Stromal cell of bone marrow (primary cell): ENCODE data around the gene IZUMO2.

Experiments used
- DNase-seq: peaks from one replicate; pipeline ENCODE4 v3.0.0-alpha.2; 2012; ENCODE audit warnings: low read depth

Gene IZUMO2

DNA sequence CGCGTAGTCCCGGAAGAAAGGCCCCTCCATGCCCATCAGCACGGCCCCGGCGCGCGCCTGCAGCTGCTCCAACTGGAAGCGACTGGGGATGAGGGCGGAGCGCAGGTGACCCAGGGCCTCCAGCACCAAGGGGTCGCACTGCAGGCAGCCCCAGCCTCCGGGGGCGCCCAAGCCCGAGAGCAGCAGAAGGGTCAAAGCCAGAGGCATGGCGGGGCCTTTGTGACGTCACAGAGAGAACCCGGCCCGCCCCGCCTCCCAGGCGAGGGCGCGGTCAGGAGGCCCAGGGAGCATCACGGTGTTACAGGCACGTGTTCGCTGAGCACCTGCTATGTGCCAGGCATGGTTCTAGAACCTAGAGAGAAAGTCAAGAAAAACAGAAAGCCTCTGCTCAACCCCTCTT is at the start of gene IZUMO2:
Gene IZUMO2, minus strand, starts transcription at position 294 of the 400 bp plus-strand sequence. Its CDS starts 87 bp downstream, at position 207.
- DNase-seq = no peak

DNA sequence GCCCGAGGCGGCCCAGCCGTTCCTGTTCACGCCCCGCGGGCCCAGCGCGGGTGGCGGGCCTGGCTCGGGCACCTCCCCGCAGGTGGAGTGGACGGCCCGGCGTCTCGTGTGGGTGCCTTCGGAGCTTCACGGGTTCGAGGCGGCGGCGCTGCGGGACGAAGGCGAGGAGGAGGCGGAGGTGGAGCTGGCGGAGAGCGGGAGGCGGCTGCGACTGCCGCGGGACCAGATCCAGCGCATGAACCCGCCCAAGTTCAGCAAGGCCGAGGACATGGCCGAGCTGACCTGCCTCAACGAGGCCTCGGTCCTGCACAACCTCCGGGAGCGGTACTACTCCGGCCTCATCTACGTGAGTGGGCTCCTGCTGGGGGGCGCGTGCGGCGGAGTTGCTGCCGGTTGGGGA is 47.3 kb upstream of the IZUMO2 start:
- DNase-seq = no peak

DNA sequence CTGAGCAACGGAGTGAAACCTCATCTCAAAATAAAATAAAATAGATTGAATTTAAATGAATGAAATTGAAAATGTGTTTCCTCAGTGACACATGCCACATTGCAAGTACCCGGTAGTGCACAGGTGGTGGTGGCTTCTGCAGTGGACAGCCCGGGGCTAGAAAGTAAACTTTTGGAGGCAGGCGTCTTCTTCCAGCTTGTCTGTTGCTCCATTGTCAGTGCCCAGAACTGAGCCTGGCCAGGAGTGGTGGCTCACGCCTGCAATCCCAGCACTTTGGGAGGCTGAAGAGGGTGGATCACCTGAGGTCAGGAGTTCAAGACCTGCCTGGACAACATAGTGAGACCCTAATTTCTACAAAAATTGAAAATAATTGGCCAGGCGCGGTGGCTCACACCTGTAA is 46.0 kb upstream of the IZUMO2 start:
- DNase-seq = no peak

DNA sequence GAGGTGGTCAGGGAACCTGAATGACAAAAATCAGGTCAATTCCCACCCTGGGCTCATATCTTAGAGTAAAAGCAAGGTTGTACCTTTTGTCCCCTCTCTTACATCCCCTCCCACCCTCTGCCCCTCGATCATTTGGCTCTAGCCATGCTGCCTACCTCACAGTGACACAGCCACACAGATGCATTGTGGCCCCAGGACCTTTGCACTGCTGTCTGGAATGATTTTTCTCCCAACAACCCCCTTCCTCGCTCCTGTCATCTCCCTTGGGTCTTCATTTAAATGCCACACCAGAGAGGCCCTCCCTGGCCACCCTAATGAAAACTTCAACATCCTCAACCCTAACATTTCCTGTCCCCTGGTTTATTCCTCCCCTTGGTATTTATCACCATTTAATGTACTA is 44.6 kb upstream of the IZUMO2 start:
- no peak for DNase-seq

DNA sequence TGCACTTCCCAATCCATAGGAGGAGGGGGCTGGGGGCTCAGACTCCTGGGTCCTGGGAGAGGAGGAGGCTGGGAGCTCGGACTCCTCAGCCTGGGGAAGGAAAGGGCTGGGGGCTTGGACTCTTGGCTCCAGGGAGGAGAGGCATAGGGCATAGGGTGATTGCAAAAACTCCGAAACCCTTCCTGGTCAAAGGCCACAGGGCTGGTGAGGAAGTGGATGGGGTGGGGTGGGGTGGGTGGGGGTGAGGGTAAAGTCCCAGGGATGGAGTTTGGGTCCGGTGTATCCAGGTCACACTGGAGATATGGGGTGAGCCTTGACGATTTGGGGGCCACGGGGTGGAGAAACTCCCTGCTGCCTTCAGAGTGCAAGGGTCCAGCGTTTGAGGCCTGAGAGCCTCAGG is 43.1 kb upstream of the IZUMO2 start:
- no peak for DNase-seq

DNA sequence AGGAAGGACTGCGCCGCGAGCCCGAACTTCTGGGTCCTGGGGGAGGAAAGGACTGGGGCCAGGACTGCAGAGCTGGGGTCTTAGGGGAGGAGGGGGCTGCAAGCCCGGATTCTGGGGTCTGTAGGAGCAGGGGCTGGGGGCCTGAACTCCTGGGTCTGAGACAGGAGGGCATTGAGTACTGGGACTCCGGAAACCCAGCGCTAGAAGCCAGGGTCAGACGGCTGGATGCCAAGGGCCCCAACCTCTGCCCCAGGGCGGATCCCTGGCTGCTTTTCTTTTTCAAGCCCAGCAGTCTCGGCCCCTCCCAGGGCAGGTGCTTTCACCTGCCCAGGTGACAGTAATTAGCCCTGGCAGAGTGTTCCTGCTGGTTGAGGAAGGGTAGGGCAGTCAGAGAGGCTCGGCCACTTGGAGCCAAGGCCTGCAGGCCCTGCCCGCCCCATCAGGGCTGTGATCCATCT is 42.6 kb upstream of the IZUMO2 start:
- DNase-seq = no peak

DNA sequence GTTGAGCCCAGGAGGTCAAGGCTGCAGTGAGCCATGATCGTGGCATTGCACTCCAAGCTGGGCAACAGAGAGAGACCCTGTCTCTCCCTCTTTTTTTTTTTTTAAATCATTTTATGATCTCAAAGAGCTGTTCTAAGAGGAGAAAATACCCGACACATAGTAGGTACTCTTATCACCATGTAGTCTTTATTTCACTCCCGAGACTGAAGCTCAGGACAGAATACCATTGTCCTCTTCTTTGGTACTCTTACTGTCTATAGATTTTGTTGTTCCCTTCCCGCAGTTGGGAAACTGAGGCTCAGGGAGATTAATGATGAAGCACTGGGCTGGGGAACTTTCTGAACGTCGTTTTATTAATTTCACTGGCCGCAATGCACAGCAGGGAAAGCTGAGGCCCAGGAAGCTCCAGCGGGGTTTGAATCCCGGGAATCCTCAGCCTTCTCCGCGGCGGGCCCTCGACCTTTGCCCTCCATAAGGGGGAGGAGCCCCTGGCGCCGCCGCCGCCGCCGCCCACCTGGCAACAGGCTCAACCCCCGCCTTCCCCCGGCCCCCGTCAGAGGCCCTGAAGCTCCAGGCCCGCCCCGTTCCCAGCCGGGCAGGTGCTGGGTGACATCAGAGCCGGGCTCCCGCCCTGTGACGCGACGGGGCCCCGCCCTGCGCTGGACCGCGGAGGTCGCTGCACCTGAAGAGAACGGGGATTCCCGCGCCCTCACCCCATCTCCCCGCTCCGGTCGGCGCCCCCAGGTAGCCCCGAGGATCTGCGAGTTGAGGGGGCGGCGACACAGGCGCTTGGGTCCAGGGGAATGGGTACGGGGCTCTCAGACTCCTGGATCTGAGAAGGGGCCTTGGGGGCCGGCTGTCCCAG is 42.0 kb upstream of the IZUMO2 start:
- DNase-seq = no peak

DNA sequence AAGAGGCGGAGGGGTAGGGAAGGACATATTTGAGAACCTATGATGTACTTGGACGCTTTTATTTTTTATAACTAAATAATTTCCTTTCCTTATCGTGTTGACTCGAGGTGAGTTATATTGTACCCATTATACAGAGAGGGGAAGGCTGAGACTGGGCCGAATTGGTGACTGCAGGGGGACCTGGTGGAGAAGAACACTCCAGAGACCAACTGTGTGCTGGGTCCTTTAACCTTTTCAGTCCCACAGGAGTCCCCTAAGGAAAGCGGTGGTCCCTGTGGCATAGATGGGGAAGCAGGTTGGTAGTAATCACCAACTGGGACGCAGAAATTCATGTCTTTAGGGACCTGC is 41.0 kb upstream of the IZUMO2 start:
- no peak for DNase-seq

DNA sequence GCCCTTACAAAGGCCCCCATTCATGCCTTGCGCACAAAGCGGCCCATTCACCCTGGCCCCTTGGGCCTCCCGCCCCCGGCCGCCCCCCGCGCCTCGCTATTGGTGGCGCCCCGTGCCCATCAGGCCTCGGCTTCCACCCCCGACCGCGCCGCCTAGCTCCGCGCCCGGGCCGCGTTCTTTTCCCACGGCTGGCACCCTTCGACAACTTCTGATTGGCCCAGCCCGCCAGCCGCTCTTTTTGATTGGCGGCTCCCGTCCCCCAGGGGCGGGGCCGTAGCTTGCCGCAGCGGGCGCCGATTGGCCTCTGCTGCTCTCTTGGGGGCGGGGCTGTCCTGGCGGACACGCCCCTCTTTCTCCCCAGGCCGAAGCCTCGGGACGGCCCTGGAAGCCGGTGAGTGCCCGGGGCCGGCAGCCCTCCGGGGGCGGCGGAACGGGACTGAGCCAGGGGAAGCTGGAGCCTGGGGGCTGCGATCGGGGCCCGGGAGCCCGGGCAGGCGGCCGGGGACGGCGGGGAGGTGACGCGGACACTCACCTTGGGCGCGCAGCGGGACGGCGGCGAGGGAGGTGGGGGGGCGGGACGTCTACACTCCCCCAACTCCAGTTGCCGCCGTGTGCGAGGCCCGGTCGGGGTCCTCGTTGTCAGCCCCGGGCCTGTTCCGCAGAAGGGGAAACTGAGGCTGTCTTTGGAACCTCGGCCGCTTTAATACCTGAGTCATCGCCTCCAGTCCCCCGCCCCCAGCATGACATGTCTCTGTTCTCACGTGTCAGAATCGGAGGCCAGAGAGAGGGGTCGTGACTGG is 40.4 kb upstream of the IZUMO2 start, which contains the start of gene MYH14:
Gene MYH14, plus strand, starts transcription at position 342 of the 800 bp plus-strand sequence. CDS start 6,744 bp downstream, outside the sequence.
- DNase-seq = no peak

DNA sequence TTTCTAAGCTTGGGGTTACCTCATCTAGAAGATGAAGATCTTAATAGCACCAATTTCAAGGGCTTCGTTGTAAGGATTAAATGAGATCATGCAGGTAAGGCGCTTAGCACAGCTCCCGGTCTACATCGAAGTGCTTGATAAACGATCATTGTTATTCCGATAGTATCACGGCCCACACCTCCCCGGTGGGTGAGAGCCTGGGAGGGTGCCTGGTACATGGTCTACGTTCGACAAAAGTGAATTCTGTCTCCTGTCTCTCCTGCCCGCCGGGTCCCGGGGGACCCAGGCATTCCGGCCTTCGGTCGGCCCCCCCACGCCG is 39.8 kb upstream of the IZUMO2 start:
- DNase-seq = no peak

DNA sequence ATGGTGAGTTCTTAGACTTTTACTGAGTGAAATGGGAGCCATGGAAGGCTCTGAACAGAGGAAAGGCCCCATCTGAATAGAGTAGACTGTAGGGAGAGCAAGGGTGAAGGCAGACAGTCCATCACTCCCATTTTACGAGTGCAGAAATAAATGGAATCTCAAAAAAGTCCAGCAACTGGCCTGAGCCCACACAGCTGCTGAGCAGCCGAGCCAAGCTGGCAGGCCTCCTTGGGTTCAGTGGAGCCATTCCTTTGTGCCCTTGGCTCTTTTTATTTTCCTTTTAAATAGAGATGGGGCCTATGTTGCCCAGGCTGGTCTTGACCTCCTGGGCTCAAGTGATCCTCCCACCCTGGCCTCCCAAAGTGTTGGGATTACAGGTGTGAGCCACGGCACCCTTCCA is 39.3 kb upstream of the IZUMO2 start:
- no peak for DNase-seq

DNA sequence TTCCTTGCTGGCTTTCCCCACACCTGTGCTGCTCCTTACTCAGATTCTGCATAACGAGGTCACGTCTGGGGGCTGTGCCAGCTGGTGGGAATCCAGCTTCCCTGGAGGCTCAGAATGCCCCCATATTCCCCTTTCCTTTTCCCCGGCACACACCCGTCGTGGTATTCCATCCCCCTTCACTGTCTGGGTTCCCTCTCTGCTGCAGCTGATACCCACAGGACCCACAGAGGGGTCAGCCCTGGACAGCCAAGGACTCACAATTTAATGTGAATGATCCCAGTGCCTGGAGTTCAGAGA is 36.1 kb upstream of the IZUMO2 start:
- DNase-seq = no peak

DNA sequence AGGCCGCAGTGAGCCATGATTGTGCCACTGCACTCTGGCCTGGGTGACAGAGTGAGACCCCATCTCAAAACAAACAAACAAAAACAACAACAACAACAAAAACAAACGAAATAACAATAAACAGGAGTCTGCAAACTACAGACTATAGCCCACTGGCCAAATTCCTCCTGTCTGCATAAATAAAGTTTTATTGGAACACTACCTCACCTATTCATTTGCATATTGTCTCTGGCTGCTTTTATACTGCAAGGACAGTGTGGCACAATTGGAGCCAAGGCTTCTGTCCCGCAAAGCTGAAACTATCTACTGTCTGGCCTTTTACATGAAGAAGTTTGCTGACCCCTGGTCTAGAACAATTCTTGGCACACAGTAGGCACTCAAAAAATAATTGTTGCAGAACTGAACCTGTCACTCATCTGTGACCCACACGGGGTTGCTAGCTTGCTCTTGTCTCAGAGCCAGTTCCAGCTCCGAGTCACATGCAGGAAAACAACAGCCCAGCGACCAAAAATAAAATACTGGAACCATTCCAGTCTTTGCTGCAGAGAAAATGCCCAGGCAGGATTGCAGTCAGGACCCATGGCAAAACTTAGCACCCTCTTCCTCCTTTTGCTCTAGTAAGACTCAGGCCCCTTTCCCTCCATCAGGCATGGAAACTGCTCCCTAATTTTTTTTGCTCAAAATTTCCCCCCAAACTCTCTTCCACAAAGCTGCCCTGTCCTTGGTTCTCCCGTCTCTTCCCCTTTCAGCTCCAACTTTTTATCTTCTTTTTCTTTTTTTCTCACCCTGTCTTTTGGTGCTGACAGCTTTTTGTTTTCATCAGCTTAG is 35.6 kb upstream of the IZUMO2 start:
- no peak for DNase-seq

DNA sequence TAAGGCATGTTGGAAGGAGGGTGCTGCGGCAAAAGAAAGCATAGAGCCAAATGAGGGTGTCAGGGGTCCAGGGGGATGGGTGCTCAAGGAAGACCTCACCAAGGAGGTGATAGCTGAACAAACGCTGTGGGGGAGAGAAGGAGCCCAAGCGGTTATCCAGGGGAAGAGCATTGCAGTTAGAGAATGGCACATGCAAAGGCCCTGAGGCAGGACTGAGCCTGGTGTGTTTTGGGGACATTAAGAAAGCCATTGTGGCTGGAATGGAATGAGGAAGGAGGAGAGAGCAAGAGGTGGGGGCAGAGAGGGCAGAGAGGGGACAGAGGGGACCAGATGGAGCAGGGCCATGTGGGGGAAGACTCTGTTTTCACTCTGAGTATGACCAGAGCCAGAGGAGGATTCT is 34.3 kb upstream of the IZUMO2 start:
- no peak for DNase-seq

DNA sequence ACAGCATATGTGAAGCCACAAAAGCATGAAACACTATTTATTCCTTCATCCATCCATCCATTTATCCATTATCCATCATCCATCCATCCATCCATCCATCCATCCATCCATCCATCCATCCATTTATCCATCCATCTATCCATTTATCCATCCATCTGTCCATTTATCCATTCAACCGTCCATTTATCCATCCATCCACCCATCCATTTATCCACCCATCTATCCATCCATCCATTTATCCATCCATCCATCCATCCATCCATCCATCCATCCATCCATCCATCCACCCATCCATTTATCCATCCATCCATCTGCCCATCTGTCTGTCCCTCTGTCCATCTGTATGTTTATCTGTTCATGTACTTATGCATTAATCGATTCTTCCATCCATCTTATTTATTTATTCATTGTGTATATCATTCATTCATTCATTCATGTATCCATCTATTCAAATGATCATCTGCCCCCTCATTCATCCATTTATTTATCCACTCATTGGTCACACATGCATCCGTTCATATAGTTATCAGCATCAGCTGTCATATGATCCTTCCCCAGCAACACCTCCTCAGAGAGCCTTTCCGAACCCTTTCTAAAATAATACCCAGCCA is 33.3 kb upstream of the IZUMO2 start:
- DNase-seq = no peak

DNA sequence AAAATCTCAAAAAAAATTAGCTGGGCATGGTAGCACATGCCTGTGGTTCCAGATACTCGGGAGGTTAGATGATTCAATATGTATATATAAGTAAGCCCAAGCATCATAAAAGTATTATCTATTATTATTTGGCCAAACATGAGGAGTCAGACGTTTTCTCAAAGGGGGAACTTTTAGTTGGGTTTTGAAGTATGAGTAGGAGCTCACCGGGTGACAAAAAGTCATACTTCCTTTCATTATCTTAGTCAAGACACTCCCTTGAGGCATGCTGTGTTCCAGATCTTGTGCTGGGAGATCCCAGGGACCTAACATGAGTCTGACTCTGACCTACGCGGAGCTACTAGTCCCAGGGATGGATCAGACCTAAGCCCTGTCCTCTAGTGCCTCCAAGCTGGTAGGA is 32.1 kb upstream of the IZUMO2 start:
- no peak for DNase-seq

DNA sequence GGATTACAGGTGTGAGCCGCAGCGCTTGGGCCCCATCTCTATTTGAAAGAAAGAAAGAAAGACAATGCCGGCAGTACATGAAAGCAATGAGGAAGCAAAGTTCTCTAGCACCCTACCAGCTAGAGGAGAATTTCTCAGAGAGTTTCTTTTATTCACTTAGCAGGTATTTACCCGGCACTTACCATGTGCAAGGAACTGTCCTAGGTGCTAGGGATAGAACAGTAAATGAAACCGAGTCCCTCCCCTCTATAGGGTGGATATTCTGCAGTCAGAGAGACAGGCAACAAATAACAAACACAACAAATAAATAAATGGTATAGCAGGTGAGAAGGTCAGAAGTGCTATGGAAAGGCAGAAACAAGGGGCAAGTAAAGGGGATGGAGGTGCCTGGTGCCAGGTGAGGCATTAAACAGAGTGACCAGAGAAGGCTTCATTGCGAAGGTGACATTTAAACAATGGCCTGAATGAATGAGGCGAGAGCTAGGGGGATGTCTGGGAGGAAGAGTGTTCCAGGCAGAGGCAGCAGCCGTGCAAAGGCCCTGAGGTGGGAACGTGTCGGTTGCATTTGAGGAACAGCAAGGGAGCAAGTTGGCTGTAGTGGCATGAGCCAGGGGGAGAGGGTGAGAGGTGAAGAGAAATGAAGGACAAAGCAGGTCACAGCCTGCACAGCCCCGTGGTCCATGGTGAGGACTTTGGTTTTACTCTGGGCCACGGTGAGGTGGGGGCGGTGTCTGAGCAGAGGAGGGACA is 29.6 kb upstream of the IZUMO2 start:
- no peak for DNase-seq

DNA sequence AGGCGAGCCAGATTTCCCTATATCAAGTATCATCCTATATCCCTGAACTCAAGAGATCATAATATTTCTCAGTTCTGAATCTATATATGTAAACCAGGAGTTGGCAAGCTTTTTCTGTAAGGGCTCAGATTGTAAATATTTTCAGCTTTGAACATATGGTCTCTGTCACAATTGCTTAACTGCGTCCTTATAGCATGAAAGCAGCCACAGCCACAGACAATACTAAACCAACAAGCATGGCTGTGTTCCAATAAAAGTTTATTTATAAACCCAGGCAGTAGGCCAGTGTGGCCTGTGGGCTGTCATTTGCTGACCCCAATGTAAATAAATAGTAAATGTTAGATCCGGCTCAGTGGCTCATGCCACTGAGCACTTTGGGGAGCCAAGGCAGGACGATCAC is 28.1 kb upstream of the IZUMO2 start:
- DNase-seq = no peak

DNA sequence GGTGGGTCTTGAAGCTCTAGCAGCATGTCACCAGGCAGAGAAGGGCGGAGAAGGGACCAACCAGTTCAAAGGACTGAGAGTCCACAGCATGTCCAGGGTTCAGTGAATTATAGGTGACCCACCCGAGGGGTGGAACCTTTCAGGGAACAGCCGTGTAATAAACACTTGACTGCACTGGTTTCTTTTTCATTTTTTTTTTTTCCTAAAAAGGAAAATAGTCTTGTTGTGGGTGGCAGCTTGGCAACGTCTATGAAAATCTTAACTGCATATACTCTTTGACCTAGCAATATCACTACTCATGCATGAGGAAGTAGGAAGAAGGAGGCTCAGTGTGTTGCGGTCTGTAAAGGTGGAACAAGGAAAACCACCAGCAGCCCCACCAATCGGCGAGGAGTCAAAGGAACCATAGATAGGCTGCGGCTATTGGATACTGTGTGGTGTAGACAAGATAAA is 27.4 kb upstream of the IZUMO2 start:
- DNase-seq = no peak

DNA sequence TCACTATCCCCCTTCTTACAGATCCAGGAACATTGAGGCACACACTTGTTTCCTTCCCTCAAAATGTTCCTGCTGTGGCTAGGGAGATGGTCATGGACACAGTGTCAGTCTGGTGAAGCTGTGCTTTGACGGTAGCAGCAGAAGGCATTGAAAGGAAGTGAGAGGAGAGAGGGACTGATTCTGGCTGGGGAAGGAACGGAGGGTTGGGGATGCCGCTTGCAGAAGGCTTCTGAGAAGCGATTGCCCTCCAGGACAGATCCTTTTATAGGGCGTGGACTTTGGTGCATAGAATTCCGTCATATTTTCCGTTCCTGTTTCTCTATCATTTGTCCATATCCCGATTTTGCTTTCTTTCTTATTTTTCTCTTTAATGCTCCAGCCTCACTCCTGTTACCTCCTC is 26.2 kb upstream of the IZUMO2 start:
- DNase-seq = no peak

DNA sequence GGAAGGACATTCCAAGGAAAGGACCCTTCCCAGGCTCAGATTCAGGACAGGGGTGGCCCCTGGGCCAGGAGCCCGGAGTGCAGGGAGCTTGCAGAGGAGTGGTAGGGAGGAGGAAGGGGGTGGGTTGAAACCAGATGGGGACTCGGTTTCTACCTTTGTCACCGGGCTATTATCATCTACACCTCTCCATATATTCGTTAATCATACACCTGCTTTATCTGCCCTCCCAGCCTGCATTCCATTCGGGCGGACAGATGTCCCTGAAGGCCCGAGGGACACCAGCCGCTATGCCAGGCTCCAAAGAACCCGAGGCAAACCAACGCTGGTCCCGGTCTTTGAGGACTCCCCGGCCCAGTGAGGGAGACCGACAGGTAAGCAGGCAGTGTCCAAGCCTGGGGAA is 24.9 kb upstream of the IZUMO2 start:
- no peak for DNase-seq

DNA sequence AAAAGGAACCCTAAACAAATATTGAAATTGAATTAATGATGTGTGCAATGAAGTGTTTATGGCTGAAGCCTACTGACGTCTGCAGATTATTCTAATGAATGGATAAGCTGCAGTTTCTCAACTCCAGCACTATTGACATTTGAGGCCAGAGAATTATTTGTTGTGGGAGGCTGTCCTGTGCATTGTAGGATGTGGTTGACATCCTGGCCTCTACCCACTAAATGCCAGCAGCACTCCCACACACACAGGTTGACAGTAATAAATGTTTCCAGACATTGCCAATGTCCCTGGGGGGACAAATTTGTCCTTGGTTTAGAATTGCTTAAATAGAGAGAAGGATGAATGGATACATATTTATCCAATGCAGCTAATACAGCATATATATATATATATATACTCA is 21.1 kb upstream of the IZUMO2 start:
- no peak for DNase-seq
